B cell (primary cell): ENCODE results near the gene CAMK1D. TPM values are rescaled to one million over a fixed set of nuclear protein-coding genes. Genes with fewer than 3 reads are reported as not detected.

Experiments used
- ATAC-seq: fragments of 200-7000 bp; cut with Tn5 transposase; one replicate; pipeline ENCODE4 v1.10.0; 2021; ENCODE audit warnings: low read depth, mild to moderate bottlenecking, moderate number of reproducible peaks, moderate library complexity
- CTCF ChIA-PET: fragments of 350-600 bp; sonication (Branson Sonifier 250); formaldehyde crosslinking; loops from one replicate; lab custom pipeline; 2021; ENCODE audit warnings: antibody characterized with exemption, inconsistent platforms; lab: Charles Lee
- POLR2A ChIA-PET: fragments of 350-600 bp; sonication (Branson Sonifier 250); formaldehyde crosslinking; loops from one replicate; lab custom pipeline; 2021; ENCODE audit warnings: antibody characterized with exemption; lab: Charles Lee
- DNase-seq: peaks from one replicate; pipeline ENCODE4 v3.0.0; 2013
- H2AFZ ChIP-seq: 2 replicates; pipeline ENCODE4 v1.6.1; 2012; ENCODE audit warnings: mild to moderate bottlenecking, low read depth, low read length; ENCODE audit not compliant: insufficient read depth, poor library complexity, severe bottlenecking
- H3K27ac ChIP-seq, 2 donors: 1 replicate in 1 of 2; 2 replicates in 1 of 2; pipeline ENCODE4 v1.5.1; 2012 to 2013; ENCODE audit warnings: low read length in 2 of 2, mild to moderate bottlenecking in 2 of 2, moderate library complexity in 1 of 2
- H3K27me3 ChIP-seq, 4 experiments: fragments of 200-600 bp in 1 of 4; sonication (generic) in 1 of 4; replicated peaks in 1 of 4; 1 replicate in 2 of 4; 2 replicates in 2 of 4; pipeline versions ENCODE4 v1.6.1 to v1.7.0; 2013 to 2016; ENCODE audit warnings: low read length in 3 of 4, mild to moderate bottlenecking in 2 of 4, mixed read lengths in 1 of 4, moderate library complexity in 1 of 4; ENCODE audit not compliant: insufficient read depth in 4 of 4, control insufficient read depth in 3 of 4; ENCODE audit errors: control extremely low read depth in 1 of 4
- H3K36me3 ChIP-seq, 2 experiments: replicated peaks in 1 of 2; 1 replicate in 1 of 2; 2 replicates in 1 of 2; pipeline versions ENCODE4 v1.6.1 to v1.7.1; 2013; ENCODE audit warnings: low read length in 1 of 2; ENCODE audit not compliant: insufficient read depth in 2 of 2, control insufficient read depth in 1 of 2; ENCODE audit errors: control extremely low read depth in 1 of 2, extremely low read depth in 1 of 2
- H3K4me1 ChIP-seq, 2 donors: fragments of 200-600 bp in 1 of 2; sonication (generic) in 1 of 2; 1 replicate in 1 of 2; 2 replicates in 1 of 2; pipeline versions ENCODE4 v1.5.1 to v1.6.1; 2013 to 2017; ENCODE audit warnings: low read length in 2 of 2; ENCODE audit not compliant: control insufficient read depth in 2 of 2, insufficient read depth in 2 of 2
- H3K4me2 ChIP-seq: replicated peaks from 2 replicates; pipeline ENCODE3; 2012; ENCODE audit warnings: mild to moderate bottlenecking, low read depth, low read length; ENCODE audit not compliant: poor library complexity, severe bottlenecking
- H3K4me3 ChIP-seq, 5 experiments: fragments of 200-600 bp in 1 of 5; sonication (generic) in 1 of 5; 1 replicate in 3 of 5; 2 replicates in 2 of 5; pipeline versions ENCODE4 v1.5.1 to v1.7.0; 2011 to 2016; ENCODE audit warnings: low read length in 4 of 5, mild to moderate bottlenecking in 4 of 5, low read depth in 2 of 5, control low read depth in 1 of 5, moderate library complexity in 1 of 5; ENCODE audit not compliant: insufficient read depth in 1 of 5; ENCODE audit errors: control extremely low read depth in 1 of 5, extremely low read depth in 1 of 5
- H3K79me2 ChIP-seq: fragments of 200-600 bp; sonication (generic); one replicate; pipeline ENCODE4 v1.6.0; 2016; ENCODE audit warnings: low read length; ENCODE audit not compliant: control insufficient read depth, insufficient read depth
- H3K9ac ChIP-seq: fragments of 200-600 bp; sonication (generic); 2 replicates; pipeline ENCODE4 v1.6.1; 2017; ENCODE audit warnings: mild to moderate bottlenecking, low read length, moderate library complexity
- H3K9me3 ChIP-seq, 3 donors: one replicate each; pipeline versions ENCODE4 v1.6.1 to v1.7.1; 2013; ENCODE audit warnings: low read length in 2 of 3; ENCODE audit not compliant: control insufficient read depth in 2 of 3, insufficient read depth in 1 of 3; ENCODE audit errors: control extremely low read depth in 1 of 3
- H4K20me1 ChIP-seq: 2 replicates; pipeline ENCODE4 v1.6.0; 2012; ENCODE audit warnings: mild to moderate bottlenecking, low read length; ENCODE audit not compliant: insufficient read depth, control insufficient read depth, poor library complexity, severe bottlenecking
- H3K27ac Mint-ChIP-seq: one replicate; pipeline ENCODE4 v1.8.0; 2021; ENCODE audit warnings: mixed read lengths
- H3K27me3 Mint-ChIP-seq: one replicate; pipeline ENCODE4 v1.8.0; 2021; ENCODE audit warnings: mixed read lengths
- H3K4me1 Mint-ChIP-seq: one replicate; pipeline ENCODE4 v1.8.0; 2021; ENCODE audit warnings: mixed read lengths
- H3K4me3 Mint-ChIP-seq: one replicate; pipeline ENCODE4 v1.8.0; 2021; ENCODE audit warnings: mixed read lengths
- H3K9me3 Mint-ChIP-seq: one replicate; pipeline ENCODE4 v1.8.0; 2022; ENCODE audit warnings: mixed read lengths; ENCODE audit not compliant: insufficient read depth
- CTCF ChIP-seq: fragments of 200-600 bp; IDR thresholded peaks from one replicate; pipeline ENCODE4 v1.8.0; 2022; ENCODE audit warnings: antibody characterized with exemption, mild to moderate bottlenecking
- EZH2 ChIP-seq: IDR thresholded peaks from 2 replicates; pipeline ENCODE4 v1.6.1; 2012; ENCODE audit warnings: borderline replicate concordance, low read depth, mild to moderate bottlenecking, moderate library complexity, low read length; ENCODE audit not compliant: insufficient read depth, poor library complexity, severe bottlenecking
- WGBS: methylation state at CpG from one replicate; pipeline ENCODE4 v1.1.5; 2013; ENCODE audit warnings: missing lambda C conversion rate; ENCODE audit not compliant: insufficient coverage; 5-methylcytosine and 5-hydroxymethylcytosine counted together
- intact Hi-C: fragments of 100-400 bp; cut with micrococcal nuclease; formaldehyde crosslinking; loops from one replicate; pipeline ENCODE4 v1.10.0; 2022
- polyA plus RNA-seq: library from polyadenylated mRNA; depleted of rRNA; stranded (reverse); fragments of >200 nt; gene quantifications from 2 replicates; pipeline ENCODE4 v1.2.3, GENCODE V29; 2012
- total RNA-seq, 2 donors: library from RNA; stranded (reverse); fragments of 120-200 nt in 1 of 2; gene quantifications; 1 replicate in 1 of 2; 2 replicates in 1 of 2; pipeline versions ENCODE4 v1.2.3 to v1.2.4, GENCODE V29; 2013 to 2022

CAMK1D gene
- total and polyA plus RNA-seq, 2 donors (not counting 1 experiment from before 2014, with no cell fraction given) = 34.1 to 69.7 TPM

GRCh38 chr10:12643279-12643678 is 293.9 kb downstream of the CAMK1D start:
- Histone ChIP-seq H2AFZ (no peak overlapping the region), H3K9ac (no peak overlapping the region), H3K4me2 (no peak overlapping the region), H3K4me1 (no peaks in the 10 kb centered on the region), H4K20me1 (peaks cover 61% of the 10 kb centered on the region), H3K4me3 (no peak overlapping the region), H3K9me3 (no peaks in the 10 kb centered on the region), H3K79me2 (peaks cover 68% of the 10 kb centered on the region), H3K36me3 (peaks cover 0 to 14% of the 10 kb centered on the region in 2 experiments), H3K27me3 (no peaks in the 10 kb centered on the region), H3K27ac (no peak overlapping the region)
- Mint-ChIP-seq H3K9me3 (no peaks in the 10 kb centered on the region), H3K27ac (no peak overlapping the region), H3K4me1 (peaks cover 7% of the 10 kb centered on the region), H3K4me3 (no peak overlapping the region), H3K27me3 (no peaks in the 10 kb centered on the region)
- 99% methylated on average over 15 of the region's 17 CpGs for WGBS
- TF ChIP-seq CTCF (no peak), EZH2 (no peak)
- ChIA-PET POLR2A (no interaction called here), CTCF (interaction anchor here (1.2 to 3.8 kb wide), 2 partner anchors 13 to 67 kb away, joined by 4 to 21 read pairs; no protein-coding TSS in a partner anchor)
- intact Hi-C loops = no loop called here
- ATAC-seq (no peak), DNase-seq (no peak)

GRCh38 chr10:12644380-12645144 is 295.2 kb downstream of the CAMK1D start:
- Histone ChIP-seq H3K4me2 (no peak overlapping the region), H3K79me2 (peaks cover 63% of the 10 kb centered on the region), H3K4me1 (no peaks in the 10 kb centered on the region), H3K9me3 (no peaks in the 10 kb centered on the region), H2AFZ (no peak overlapping the region), H3K9ac (no peak overlapping the region), H3K4me3 (no peak overlapping the region), H3K36me3 (peaks cover 0 to 11% of the 10 kb centered on the region in 2 experiments), H3K27ac (no peak overlapping the region), H3K27me3 (no peaks in the 10 kb centered on the region), H4K20me1 (peaks cover 55% of the 10 kb centered on the region)
- ChIA-PET POLR2A (interaction anchor here (0.6 kb wide), 1 partner anchor 459 kb away, joined by 4 read pairs; no protein-coding TSS in a partner anchor), CTCF (interaction anchor here (0.6 to 3.8 kb wide), 3 partner anchors 12 to 383 kb away, joined by 4 to 21 read pairs (median 4); no protein-coding TSS in a partner anchor)
- intact Hi-C loops = no loop called here
- Mint-ChIP-seq H3K4me3 (no peak overlapping the region), H3K27ac (no peak overlapping the region), H3K27me3 (no peaks in the 10 kb centered on the region), H3K4me1 (peaks cover 5% of the 10 kb centered on the region), H3K9me3 (no peaks in the 10 kb centered on the region)
- ATAC-seq (no peak), DNase-seq (no peak)
- 93% methylated on average over 3 of the region's 4 CpGs for WGBS
- TF ChIP-seq CTCF (no peak), EZH2 (no peak)
